Measurements from ENCODE around the gene CSRNP3.

- TF ChIP-seq POLR2A (IDR thresholded peaks at IDR 0.05; ENCODE audit: low read depth, low read length) (no peak), POLR2AphosphoS5 (IDR thresholded peaks at IDR 0.05; ENCODE audit: low read depth, low read length) (no peak)
Measured at GRCh38 chr2:165633431-165633830, 163.9 kb downstream of the CSRNP3 start.
